Brain microvascular endothelial cell (primary cell): ENCODE results near the gene KCNQ1OT1.

ENCODE experiments used
- DNase-seq: peaks from one replicate; pipeline ENCODE4 v3.0.0-alpha.2; 2020
- H3K27ac ChIP-seq: fragments of 250-450 bp; sonication (Bioruptor Pico); 2 replicates; pipeline ENCODE4 v1.5.1; 2020; ENCODE audit warnings: mild to moderate bottlenecking, moderate library complexity
- H3K27me3 ChIP-seq: fragments of 250-450 bp; sonication (Bioruptor Pico); replicated peaks from 2 replicates; pipeline ENCODE4 v1.5.1; 2020; ENCODE audit warnings: mild to moderate bottlenecking
- H3K36me3 ChIP-seq: fragments of 250-450 bp; sonication (Bioruptor Pico); replicated peaks from 2 replicates; pipeline ENCODE4 v1.5.1; 2020; ENCODE audit warnings: mild to moderate bottlenecking
- H3K4me3 ChIP-seq: 2 replicates; pipeline ENCODE4 v1.5.1; 2011; ENCODE audit warnings: low read depth, mild to moderate bottlenecking, control low read depth, low read length, moderate library complexity
- CTCF ChIP-seq: IDR thresholded peaks from 2 replicates; pipeline ENCODE4 v1.5.1; 2011; ENCODE audit warnings: low read depth, mild to moderate bottlenecking, moderate library complexity, low read length, control low read depth, inconsistent platforms; ENCODE audit errors: missing control alignments
- in situ Hi-C: cut with HindIII; loops from 2 replicates; pipeline ENCODE4 v1.10.0; 2017; ENCODE audit warnings: low sequenced_read_pairs, low pct_ligation_motif_present

The KCNQ1OT1 gene

DNA sequence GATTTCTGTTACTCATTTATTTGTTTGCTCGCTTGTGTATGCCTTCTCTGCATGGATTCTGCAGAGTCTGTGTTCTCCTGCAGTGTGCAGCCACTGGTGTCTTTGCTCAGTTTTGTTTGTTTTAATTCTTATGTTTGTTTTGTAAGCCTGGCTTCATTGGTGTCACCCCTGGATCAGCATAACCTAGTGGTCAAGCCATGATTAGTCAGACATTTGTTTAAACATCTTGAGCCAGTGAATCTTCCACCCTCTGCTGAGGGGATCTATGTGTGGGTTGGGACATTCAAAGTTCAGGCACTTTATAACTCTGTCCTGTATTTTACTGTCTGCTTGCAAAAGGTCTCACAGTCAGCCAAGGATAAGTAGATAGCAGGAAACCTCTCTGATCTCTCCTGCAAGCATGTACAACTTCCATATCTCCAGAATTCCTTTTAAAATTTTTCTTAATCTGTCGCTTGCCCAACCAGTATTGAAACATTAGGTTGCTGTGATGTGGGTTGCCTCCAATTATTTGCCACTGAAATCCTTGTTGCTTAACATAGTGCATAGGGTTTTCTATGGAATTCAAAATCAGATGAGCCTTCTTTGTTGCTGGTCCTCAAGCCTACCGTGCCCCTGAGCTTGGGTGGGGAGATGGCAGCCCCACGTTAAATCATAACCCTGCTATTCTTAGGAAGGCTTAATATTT lies 86.8 kb downstream of the KCNQ1OT1 start:
- Histone ChIP-seq H3K27ac (no peak overlapping the region), H3K27me3 (peaks cover 6% of the 10 kb centered on the region), H3K36me3 (no peaks in the 10 kb centered on the region), H3K4me3 (no peak overlapping the region)
- no peak for TF ChIP-seq CTCF
- DNase-seq = no peak
- in situ Hi-C loops = no loop called here

- H3K27me3 ChIP-seq = peaks cover 10% of the 10 kb centered on the region
- H3K4me3 ChIP-seq = no peak overlapping the region
- DNase-seq = no peak
- H3K36me3 ChIP-seq = no peaks in the 10 kb centered on the region
- in situ Hi-C loops = no loop called here
- no peak for TF ChIP-seq CTCF
- no peak overlapping the region for H3K27ac ChIP-seq
Measured at GRCh38 chr11:2609345-2609744, 90.4 kb downstream of the KCNQ1OT1 start.

DNA sequence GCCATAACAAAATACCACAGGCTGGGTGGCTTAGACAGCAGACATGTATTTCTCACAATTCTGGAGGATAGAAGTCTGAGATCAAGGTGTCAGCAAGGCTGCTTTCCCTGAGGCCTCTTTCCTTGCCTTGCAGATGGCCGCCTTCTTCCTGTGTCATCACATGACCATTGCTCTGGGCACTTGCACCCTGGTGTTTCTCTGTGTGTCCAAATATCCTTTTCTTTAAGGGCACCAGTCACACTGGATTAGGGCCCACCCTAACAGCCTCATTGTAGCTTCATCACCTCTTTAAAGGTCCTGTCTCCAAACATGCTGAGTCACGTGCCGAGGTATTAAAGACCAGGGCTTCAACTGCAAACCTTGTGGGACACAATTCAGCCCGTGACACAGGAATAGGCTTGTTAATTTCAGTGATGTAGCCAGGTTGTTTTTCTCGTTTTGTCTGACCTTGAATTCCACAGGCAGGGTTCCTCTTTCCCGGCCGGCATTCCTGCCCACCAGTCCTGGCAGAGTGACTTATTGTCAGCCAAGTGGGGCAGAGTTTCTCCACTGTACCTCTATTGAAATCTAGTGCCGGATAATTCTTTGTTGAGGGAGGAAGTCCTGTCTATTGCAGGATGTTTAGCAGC lies 100.1 kb downstream of the KCNQ1OT1 start:
- Histone ChIP-seq H3K27me3 (no peaks in the 10 kb centered on the region), H3K4me3 (no peak overlapping the region), H3K27ac (no peak overlapping the region), H3K36me3 (no peaks in the 10 kb centered on the region)
- in situ Hi-C loops = no loop called here
- TF ChIP-seq CTCF = no peak
- no peak for DNase-seq

GRCh38 chr11:2595204-2595603 lies 104.6 kb downstream of the KCNQ1OT1 start:
- H3K27me3 ChIP-seq = no peaks in the 10 kb centered on the region
- in situ Hi-C loops = no loop called here
- no peak for TF ChIP-seq CTCF
- DNase-seq = no peak
- H3K27ac ChIP-seq = no peak overlapping the region
- H3K36me3 ChIP-seq = no peaks in the 10 kb centered on the region
- no peak overlapping the region for H3K4me3 ChIP-seq

DNA sequence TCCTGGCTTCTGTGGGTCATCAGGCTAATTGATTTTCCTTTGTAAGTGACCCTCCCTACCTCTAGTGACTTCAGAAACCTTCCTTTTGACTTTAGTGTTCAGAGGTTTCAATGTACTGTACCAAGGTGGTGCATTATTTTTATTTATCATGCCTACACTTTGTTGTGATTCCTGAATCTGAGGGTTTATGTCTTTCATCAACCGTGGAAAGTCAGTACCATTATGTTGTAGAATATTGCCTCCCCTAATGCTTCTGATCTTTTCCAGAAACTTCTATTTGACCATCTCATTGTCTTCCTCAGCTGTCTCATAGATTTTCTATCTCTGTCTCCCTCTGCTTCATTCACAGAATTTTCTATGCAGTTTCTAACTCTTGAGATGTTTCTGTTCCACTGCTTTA lies 105.5 kb downstream of the KCNQ1OT1 start:
- Histone ChIP-seq H3K36me3 (no peaks in the 10 kb centered on the region), H3K27me3 (no peaks in the 10 kb centered on the region), H3K4me3 (no peak overlapping the region), H3K27ac (no peak overlapping the region)
- DNase-seq = no peak
- no peak for TF ChIP-seq CTCF
- in situ Hi-C loops = no loop called here

- in situ Hi-C loops = no loop called here
- no peak overlapping the region for H3K27ac ChIP-seq
- no peak for TF ChIP-seq CTCF
- H3K27me3 ChIP-seq = no peaks in the 10 kb centered on the region
- H3K36me3 ChIP-seq = no peaks in the 10 kb centered on the region
- no peak for DNase-seq
- H3K4me3 ChIP-seq = no peak overlapping the region
Measured at GRCh38 chr11:2593393-2593950, 106.3 kb downstream of the KCNQ1OT1 start.
